WERI-Rb-1 (cell line): ENCODE measurements around the gene MSLN.

ENCODE experiments used
- DNase-seq: peaks from one replicate; pipeline ENCODE4 v3.0.0-alpha.2; 2020
- H3K27ac ChIP-seq: fragments of 250-450 bp; sonication (Bioruptor Pico); 2 replicates; pipeline ENCODE4 v1.5.1; 2020; ENCODE audit warnings: mild to moderate bottlenecking, moderate library complexity
- H3K27me3 ChIP-seq: fragments of 250-450 bp; sonication (Bioruptor Pico); 2 replicates; pipeline ENCODE4 v1.5.1; 2021; ENCODE audit warnings: mild to moderate bottlenecking, low read depth, moderate library complexity; ENCODE audit not compliant: insufficient read depth, severe bottlenecking
- H3K36me3 ChIP-seq: fragments of 250-450 bp; sonication (Bioruptor Pico); 2 replicates; pipeline ENCODE4 v1.5.1; 2020; ENCODE audit warnings: mild to moderate bottlenecking, moderate library complexity
- H3K4me3 ChIP-seq: 2 replicates; pipeline ENCODE4 v1.5.1; 2011; ENCODE audit warnings: low read depth, mild to moderate bottlenecking, control low read depth, low read length
- H3K9me3 ChIP-seq: fragments of 250-450 bp; sonication (Bioruptor Pico); 2 replicates; pipeline ENCODE4 v1.5.1; 2021; ENCODE audit warnings: mild to moderate bottlenecking, moderate library complexity; ENCODE audit not compliant: severe bottlenecking
- CTCF ChIP-seq: IDR thresholded peaks from 2 replicates; pipeline ENCODE4 v1.5.1; 2011; ENCODE audit warnings: low read depth, mild to moderate bottlenecking, control low read depth, inconsistent platforms, low read length

Gene MSLN

GRCh38 chr16:778909-779527, 18.5 kb downstream of the MSLN start:
- Histone ChIP-seq H3K27ac (no peak overlapping the region), H3K4me3 (no peak overlapping the region), H3K27me3 (no peaks in the 10 kb centered on the region), H3K36me3 (no peaks in the 10 kb centered on the region), H3K9me3 (no peaks in the 10 kb centered on the region)
- DNase-seq: no peak
- no peak for TF ChIP-seq CTCF

GRCh38 chr16:779561-779960, 19.0 kb downstream of the MSLN start:
- Histone ChIP-seq H3K27me3 (no peaks in the 10 kb centered on the region), H3K36me3 (no peaks in the 10 kb centered on the region)
- no peak for TF ChIP-seq CTCF

GRCh38 chr16:780296-780695, 19.8 kb downstream of the MSLN start:
- Histone ChIP-seq H3K27me3 (no peaks in the 10 kb centered on the region), H3K9me3 (no peaks in the 10 kb centered on the region), H3K36me3 (peaks cover 7% of the 10 kb centered on the region; the same call in 1 of the 2 replicates), H3K4me3 (no peak overlapping the region), H3K27ac (no peak overlapping the region)
- no peak for TF ChIP-seq CTCF
- no peak for DNase-seq

More at GRCh38 chr16:779561-779960, 19.0 kb downstream of the MSLN start:
- no peak overlapping the region for H3K27ac ChIP-seq
- no peak overlapping the region for H3K4me3 ChIP-seq
- no peaks in the 10 kb centered on the region for H3K9me3 ChIP-seq
- no peak for DNase-seq

- TF ChIP-seq CTCF: no peak
- H3K4me3 ChIP-seq: no peak overlapping the region
- H3K27ac ChIP-seq: no peak overlapping the region
- no peak for DNase-seq
- no peaks in the 10 kb centered on the region for H3K27me3 ChIP-seq
- H3K36me3 ChIP-seq: peaks cover 16% of the 10 kb centered on the region
- no peaks in the 10 kb centered on the region for H3K9me3 ChIP-seq
These were observed 20.9 kb downstream of the MSLN start for GRCh38 chr16:781346-782010.

- no peak for DNase-seq
- Histone ChIP-seq H3K27me3 (no peaks in the 10 kb centered on the region), H3K27ac (no peak overlapping the region), H3K9me3 (no peaks in the 10 kb centered on the region), H3K36me3 (peaks cover 24% of the 10 kb centered on the region), H3K4me3 (no peak overlapping the region)
- TF ChIP-seq CTCF: no peak
These were observed 21.7 kb downstream of the MSLN start for GRCh38 chr16:782258-782657.
